HT1080 (cell line): ENCODE data around the gene FBXW7. TPM values are rescaled to one million over a fixed set of nuclear protein-coding genes. Genes with fewer than 3 reads are reported as not detected.

ENCODE experiments used
- DNase-seq: peaks from one replicate; pipeline ENCODE4 v3.0.0-alpha.2; 2015; ENCODE audit warnings: low read depth
- small RNA-seq: library from RNA; depleted of rRNA; stranded (forward); fragments of <200 nt; gene quantifications from one replicate; pipeline ENCODE3, GENCODE V24; 2014
- total RNA-seq: library from RNA; depleted of rRNA; stranded (reverse); fragments of >200 nt; shearing (Covaris generic); gene quantifications from 2 replicates; pipeline ENCODE4 v1.2.3, GENCODE V29; 2014; rRNA removed

FBXW7 gene
- total RNA-seq, 1 experiment from 2014 or later, result 17.4 TPM

DNA sequence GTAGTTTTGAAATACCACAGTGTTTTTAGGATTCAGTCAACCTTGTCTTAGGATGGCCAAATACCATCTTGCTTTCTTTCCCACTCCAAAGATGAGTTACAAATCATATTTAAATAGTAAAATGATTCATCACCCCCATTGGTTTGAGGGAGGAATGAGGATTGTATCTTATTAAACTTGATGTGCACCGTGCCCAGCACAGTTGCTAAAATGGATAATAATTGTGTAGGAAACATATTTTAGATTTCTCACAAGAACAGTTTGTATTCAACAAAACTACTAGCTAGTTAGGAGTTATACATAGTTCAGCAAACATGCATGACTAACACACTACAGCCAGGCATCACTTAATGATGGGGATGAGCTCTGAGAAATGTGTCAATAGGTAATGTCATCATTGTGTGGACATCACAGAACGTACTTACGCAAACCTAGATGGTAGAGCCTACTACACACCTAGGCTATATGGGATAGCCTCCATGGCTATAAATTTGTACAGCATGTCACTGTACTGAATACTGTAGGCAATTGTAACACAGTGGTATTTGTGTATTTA lies 245.4 kb downstream of the FBXW7 start:
- no peak for DNase-seq

DNA sequence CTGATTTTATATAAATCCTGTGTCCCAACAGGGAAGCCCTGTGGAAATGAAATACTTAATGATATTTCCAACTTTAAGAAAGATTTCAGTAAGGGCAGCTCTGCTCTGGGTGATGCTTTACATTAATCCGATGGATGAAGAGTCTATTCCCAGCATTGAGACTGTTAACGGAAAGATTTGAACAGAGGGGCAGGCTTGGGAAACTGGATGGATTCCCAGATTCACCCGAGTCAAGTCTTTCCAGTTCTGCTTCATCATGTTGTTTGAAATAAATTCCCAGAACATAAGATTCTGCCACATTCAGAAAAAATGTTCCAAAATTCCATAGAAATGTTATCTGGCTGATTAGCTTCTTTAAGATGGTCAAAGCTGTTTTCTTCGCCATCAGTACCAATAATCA lies 246.0 kb downstream of the FBXW7 start:
- no peak for DNase-seq

DNA sequence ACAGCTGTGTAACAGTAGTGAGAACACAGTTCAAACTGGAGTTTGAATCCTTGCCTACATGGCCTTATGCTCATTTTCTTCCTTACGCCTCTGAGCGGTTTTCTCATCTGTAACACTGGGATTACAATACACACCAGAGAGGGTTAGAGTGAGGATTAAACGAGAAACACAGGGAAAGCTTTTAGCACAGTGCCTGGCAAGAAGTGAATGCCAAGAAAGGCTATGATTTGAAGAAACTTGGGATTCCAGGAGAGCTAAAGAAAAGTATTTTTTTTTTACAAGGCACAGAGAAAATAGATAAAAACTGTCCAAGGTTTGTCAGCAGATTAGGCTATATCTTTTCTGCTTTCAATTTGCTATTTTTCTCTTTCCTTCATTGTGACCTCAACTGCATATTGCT lies 246.4 kb downstream of the FBXW7 start:
- no peak for DNase-seq

DNA sequence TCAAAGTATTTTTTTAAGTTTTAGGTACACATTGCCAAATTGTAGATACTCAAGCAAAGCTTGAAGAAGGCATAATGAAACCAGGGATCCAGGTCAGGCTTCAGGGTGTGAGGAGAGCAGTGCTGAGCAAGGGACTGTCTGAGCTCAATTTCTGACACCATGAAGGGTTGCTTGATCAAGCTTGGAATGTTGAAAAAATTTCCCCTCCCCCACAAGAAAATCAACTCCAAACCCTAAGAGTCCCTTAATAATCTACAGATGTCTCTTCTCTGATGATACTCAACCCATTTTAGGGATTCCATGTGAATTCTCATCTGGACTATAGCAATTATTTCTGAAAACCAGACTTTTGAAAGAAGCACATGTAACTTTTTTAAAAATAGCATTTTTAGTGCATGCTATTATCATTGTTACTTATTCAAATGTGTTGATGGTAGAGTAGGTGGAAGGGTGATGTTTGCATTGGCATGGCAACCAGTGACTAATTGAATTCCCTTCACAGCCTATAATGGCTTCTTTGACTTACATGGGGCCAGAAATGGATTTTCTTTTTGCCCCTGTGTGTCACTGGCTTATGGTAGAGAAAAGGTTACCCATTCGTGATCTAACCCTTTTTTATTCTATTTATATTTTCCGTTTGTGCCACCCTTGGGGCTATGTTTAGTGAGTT lies 252.0 kb downstream of the FBXW7 start:
- peak; percentile 66 for DNase-seq

DNA sequence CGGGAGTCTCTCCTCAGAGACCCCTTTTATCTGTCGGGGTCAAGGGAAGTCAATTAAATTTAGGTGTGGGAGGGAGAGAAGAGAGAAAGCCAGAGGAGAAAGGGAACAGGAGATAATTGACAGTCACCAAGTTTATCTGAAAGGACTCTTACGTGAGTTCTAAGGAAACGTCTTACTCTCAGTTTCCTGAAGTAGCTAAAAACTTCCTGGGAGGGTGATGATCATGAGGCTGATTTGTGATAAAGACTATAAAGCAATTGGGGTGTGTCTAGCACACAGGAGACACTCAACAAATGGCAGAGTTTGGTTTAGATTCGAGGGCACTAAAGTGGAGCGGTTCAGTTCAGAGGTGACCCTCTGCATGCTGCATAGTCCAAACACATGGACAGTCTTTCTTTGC lies 254.1 kb downstream of the FBXW7 start:
- no peak for DNase-seq

DNA sequence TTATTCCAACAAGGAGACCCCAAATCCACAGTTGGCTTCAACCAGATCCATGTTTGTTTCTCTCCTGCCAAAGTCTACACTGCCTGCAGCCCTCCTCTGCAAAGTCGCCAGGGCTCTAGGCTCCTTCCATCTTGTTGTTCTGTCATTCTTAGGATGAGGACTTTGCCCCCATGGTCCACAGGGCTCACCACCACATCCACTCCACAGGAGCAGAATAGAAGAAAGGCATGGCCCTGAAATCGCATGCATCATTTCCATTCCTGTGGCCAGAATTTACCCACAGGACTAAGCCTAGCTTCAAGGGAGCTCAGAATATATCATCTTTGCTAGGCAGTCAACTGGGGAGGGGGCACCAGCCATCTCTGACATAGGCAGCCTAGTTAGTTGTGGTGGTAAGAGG lies 254.7 kb downstream of the FBXW7 start:
- no peak for DNase-seq

DNA sequence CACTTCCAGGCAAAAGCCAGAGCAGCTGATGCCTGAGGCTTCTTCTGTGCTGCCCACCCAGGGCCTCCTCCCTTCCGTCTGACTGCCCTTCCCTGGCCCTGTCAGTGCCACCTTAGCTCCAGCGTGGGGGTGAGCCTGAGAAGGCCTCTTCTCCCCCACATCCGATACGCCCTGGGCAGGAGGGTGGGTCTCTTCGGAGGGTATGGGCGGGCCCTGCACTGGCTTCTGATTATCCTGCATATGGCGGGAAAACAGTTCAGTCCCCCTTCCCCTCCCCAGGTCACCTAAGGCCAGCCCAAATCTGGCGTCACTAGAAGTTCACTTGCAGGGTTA lies 256.7 kb downstream of the FBXW7 start:
- no peak for DNase-seq

DNA sequence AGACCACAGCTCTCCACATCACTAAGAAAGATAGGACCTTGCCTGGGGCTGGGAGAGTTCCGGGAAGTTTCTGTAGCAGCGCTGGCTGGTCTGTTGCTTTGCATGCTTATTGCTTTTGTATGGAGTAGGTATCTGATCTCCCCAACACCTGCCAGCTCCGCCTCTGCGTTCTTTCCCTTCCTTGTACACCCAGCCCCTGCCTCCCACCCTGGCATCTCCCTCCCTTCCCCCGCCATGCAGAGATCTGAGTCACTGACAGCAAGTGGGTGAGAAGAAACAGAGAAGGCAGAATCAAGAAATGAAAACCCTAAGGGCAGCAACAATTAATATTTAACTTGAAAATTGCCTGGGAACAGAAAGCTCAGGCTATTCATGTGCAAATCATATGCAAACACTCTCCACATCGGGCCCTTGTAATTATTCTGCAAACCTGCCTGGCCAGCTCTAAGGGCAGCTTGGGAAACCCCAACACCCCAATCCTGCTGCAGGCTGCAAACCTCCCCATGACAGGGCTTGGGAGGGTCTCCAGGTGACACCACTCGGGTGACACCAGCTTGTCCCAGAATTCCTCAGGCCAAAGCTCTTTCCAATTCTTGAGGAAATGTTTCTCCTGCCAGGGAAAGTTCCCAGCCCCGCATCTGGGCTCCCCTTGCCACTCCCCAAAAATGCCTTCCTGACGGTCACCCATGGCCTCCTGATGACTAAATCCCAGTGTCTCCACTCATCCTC lies 257.2 kb downstream of the FBXW7 start:
- DNase-seq, result no peak

DNA sequence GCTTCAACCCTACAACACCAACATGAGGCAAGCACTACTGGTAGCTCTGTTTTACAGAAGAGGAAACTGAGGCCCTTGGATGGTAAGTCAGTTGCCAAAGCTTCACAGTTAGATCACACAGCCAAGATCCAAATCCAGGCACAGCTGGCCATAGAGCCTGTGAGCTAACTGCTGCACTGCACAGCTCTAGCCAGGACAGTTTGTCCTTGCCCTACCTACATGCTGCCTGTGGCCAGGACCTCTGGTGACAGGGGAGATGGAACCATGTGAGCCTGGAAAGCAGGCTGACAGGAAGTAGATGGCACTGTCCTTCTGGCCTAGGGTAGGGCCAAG lies 257.8 kb downstream of the FBXW7 start:
- DNase-seq, result no peak

DNA sequence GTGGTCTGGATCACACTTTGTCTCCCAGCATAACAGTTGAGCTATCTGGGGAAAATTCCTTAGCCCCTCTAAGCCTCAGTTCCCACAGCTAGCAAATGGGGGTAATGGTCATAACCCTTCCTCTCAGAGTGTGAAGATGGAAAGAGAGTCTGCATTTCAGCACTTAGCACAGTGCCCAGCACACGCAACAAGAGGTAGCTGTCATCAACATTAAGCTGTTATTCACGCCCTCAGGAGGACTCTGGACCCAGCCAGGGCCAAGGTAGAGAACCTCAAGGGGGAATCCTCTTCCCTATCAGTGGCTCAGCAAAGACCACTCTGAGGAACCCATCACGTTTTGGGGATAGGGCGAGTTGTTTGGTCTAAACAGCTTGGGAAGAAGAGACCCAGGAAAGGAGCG lies 258.6 kb downstream of the FBXW7 start:
- no peak for DNase-seq

DNA sequence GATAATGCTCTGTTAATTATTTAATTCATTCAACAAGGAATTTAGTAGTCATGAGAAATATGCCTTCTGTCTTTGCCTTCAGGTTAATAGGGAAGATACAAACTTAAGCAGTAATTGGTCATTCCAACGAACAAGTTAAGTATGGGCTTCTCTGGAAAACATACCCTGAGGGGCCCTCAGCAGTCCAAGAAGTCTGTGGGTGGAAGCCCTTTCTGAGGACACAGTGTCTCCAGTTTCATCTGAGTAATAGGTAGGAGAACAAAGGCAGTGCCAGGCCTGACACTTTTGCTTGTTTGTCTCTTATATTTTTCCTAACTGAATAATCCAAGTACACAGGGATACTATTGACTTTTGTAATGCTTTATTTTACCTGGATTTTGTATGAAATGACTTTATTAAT lies 262.5 kb downstream of the FBXW7 start:
- no peak for DNase-seq

Small RNA genes within 50 kb of the gene (small RNA-seq; reads per million reads assigned to genes)
- not detected for gene MIR3140

Other genes with a start within 250 kb of the FBXW7 start
- 10.0 and 16.3 TPM in 2 replicates for gene TMEM154, start 143.9 kb upstream of the FBXW7 start, total RNA-seq
- 0.03 and 0.35 TPM in 2 replicates for gene TIGD4, start 243.6 kb upstream of the FBXW7 start, total RNA-seq
- gene ARFIP1, start 243.9 kb upstream of the FBXW7 start, total RNA-seq, result 39.7 and 44.0 TPM in 2 replicates